HG02623 (cell line): ENCODE results near the gene STAB1.

Experiments used
- ATAC-seq: cut with Tn5 transposase; IDR thresholded peaks from one replicate; pipeline ENCODE4 v1.9.1; 2021; ENCODE audit warnings: moderate library complexity; ENCODE audit not compliant: unreplicated experiment

Gene STAB1

DNA sequence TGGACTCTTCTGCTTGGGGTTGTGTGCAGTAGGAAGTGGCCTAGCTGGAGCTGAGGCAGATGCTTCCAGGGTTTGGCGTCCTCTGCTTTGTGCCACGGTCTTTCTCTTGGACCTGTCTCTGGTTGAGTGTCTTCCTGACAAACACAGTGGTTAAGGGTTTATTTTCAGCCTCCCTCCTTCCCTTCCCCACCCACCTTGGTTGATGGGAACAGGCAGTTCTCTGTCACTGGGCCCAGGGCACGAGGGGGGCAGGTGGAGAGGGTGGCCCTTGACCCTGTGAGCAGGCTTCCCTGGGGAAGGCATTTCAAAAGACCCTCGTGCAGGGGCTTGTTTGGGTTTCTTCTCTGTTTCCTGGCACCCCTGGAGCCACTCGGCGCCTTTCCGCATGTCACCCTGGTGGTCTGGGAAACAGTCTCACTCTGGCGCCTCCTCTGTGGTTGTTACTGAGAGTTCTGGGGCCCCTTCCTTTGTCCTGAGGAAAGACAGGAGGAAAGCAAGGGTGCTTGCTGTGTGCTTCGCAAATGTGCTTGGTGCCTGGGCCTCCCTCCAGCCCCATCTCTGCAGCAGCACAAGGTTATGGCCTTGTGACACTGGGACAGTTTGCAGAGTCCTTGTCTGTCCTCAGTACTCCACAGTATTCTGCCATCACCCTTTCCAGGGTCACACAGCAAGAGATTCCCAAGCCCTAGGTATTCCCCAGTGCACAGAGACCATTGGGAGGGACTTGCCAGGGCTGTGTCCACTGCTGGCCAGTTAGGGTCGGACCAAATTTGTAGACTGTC lies 10.3 kb upstream of the STAB1 start:
- ATAC-seq = no peak

GRCh38 chr3:52487050-52487787 lies 7.9 kb upstream of the STAB1 start:
- ATAC-seq = no peak

- ATAC-seq = no peak
These were observed 7.1 kb upstream of the STAB1 start for GRCh38 chr3:52487788-52488691.

- ATAC-seq = no peak
These were observed 6.4 kb upstream of the STAB1 start for GRCh38 chr3:52488746-52489145.

- ATAC-seq = no peak
These were observed 5.7 kb upstream of the STAB1 start for GRCh38 chr3:52489453-52489852.

DNA sequence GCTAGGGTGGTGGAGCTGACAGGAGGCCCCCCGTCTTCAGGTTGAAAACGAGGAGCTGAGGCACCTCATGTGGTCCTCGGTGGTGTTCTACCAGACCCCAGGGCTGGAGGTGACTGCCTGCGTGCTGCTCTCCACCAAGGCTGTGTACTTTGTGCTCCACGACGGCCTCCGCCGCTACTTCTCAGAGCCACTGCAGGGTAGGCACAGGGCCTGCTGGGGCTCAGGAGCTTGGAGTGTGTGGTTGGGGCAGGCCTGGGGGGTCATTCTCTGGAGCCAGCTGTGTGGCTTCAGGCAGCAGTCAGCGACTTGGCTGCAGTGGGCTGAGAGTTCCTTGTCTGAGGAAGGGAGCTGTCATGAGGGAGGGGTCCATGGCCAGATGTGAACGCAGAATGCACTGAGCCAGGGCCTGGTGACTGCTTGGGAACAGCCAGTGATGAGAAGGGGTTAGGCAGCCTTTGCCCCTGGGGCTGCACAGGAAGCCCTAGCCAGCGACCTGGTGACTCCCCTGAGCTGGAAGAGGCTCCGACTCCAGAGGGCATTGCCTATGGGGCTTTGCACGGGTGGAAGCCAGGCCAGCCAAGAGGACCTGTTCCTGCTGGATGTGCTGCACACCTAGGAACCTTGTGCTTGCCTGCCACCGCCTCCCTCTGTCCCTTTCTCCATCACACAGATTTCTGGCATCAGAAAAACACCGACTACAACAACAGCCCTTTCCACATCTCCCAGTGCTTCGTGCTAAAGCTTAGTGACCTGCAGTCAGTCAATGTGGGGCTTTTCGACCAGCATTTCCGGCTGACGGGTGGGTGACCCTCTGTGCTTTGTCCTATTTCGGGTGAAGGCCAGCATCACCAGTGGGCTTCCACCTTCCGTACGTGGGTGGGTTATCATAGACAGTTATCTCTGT lies 4.9 kb upstream of the STAB1 start:
- ATAC-seq = no peak

DNA sequence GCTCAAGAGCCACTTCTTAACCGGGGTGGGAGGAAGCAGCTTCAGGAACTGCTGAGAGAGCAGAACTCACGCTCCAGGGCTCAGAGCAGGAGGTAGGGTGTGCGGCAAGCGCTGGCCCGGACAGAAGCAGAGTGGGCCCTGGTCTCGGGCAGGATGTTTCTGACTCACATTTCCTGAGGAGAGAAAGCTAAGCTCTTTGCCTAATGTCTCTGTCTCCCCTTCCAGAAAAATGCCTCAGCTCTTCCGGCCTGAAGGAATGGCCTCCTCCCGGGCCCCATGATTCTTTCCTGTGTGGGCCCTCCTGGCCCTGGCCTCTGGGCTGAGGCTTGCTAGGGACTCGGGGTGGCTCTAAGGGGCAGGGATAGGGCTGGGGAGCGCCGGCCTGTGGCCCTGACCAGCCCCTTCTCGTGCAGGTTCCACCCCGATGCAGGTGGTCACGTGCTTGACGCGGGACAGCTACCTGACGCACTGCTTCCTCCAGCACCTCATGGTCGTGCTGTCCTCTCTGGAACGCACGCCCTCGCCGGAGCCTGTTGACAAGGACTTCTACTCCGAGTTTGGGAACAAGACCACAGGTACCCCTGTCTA lies 4.1 kb upstream of the STAB1 start:
- ATAC-seq = no peak

GRCh38 chr3:52492059-52492458 lies 3.1 kb upstream of the STAB1 start:
- ATAC-seq = no peak

DNA sequence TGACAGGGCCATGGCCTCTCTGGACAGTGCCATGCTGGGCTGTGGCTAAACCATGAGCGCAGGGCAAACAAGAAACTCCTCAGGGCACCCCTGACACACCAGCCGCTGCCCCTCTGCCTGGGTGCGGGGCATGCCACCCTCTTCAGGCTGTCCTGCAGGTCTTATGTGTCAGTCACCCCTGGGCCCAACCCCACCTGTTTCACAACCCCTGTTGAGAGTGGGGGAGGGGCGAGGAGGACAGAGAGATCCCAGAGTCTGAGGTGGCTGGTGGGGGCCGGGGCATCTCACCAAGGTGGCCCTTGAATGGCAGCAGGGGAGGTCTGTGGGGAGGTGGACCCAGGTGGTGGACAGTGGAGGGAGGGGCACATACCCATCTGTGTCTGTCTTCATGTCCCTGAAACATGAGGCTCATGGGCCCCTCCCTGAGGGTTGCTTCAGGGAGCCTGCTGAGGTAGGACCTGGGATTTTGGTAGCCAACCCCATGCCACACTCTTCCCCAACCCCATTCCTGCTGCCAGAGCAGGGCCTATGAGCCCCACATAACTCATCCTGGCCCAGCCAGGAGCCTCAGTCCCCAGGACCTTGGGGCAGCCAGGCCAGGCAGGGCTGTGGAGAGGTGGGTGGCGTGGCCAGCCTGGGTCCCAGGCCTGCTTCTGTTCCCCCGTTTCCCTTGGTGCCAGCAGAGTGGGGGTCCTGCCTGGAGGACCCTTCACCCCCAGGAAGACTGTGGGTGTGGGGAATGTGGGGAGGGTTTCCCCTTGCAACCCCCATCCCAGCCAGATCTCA lies 1.7 kb upstream of the STAB1 start:
- ATAC-seq = no peak

DNA sequence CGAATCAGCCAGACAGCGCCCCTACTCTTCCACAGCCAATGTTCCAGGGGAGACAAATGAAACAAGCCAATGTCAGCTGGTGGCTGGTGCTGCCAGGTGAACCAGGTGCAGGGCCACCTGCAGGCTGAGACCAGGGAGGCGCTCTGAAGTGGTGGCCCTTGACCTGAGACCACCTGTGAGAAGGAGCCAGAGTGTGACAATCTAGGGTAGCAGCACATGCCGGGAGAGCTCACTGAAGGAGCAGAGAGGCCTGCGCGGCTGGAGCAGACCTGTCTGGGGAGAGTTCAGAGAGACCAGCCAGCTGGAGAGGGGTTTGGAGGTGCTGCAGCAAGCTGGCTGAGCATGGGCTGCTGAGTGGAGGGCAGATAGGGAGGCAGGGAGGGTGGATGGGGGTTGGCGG lies 693 bp upstream of the STAB1 start:
- no peak for ATAC-seq

- ATAC-seq = no peak
These were observed 852 bp downstream of the STAB1 start for GRCh38 chr3:52495777-52496602.

DNA sequence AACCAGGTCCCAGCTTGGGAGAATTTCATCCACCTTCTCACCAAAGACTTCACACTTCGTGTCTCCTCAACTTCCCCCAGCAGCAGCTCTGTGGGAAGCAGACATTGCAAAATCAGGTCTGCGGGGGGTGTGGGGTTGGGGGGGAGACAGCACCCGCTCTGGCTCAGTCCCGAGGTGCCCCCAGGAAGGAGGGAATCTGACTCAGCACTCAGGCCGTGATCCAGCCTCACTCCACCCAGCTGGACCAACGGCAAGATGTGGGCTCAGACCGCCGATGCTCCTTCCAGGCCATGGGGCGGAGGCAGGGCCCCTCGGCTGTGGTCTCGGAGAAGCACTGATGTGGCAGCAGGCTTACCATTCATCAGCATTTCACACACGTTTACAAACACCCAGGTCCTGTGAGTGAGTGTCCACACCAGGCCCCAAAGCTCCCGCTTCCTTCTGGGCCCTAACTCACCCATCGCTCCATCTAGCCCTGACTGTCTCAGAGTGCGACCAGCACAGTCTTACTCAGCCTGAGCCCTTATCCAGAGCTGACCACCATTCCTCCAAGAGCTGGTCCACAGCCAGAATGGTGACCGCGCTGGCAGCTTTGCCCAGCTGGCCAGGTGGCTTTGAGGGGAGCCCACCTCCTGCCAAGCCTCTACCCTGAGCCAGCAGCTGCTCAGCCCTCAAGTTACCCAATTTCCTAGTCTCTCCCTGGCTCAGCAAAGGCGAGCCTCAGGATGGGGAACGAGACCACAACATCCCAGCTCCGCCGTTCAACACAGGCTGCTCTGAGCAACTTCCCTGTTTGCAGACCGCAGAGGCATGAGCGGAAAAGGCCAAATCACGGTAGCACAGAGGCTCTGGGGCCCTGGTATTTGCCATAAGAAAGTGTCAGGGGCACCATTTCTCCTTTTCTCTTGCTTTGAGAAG lies 3.3 kb downstream of the STAB1 start:
- ATAC-seq = no peak

- no peak for ATAC-seq
These were observed 5.9 kb downstream of the STAB1 start for GRCh38 chr3:52501046-52501445.

- no peak for ATAC-seq
These were observed 6.9 kb downstream of the STAB1 start for GRCh38 chr3:52502001-52502400.

DNA sequence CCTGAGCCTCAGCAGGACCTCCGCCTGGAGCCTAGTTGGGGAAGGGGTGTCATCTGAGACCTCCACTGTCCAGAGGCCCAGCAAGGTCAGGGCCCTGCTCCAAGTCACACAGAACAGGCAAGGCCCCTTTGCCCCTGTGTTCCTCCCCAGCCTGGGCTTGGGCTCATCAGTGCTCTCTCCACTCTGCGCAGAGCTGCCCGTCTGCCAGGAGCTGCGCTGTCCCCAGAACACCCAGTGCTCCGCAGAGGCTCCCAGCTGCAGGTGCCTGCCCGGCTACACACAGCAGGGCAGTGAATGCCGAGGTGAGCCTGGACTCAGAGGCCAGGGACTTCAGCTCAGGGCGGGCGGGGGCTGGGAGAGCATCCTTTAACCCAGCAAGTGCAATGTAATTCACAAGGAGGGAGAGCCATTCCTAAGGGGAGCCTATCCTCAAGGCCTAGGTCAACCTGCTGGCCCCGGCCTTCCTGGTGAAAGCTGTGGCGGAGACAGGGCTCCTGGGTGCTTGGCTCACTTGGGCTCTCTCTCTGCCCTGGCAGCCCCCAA lies 7.7 kb downstream of the STAB1 start:
- no peak for ATAC-seq

GRCh38 chr3:52503788-52504424 lies 8.8 kb downstream of the STAB1 start:
- no peak for ATAC-seq

DNA sequence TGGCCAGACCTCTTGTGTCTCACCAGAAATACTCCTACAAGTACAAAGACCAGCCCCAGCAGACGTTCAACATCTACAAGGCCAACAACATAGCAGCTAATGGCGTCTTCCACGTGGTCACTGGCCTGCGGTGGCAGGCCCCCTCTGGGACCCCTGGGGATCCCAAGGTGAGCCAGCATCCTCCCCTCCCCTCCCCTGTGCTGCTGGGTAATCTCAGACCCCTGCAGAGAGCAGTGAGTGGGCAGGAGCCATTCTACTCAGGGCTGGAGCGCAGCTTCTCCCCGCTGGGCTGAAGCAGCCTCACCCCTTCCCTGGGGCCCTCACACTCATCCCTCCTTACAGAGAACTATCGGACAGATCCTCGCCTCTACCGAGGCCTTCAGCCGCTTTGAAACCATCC lies 9.8 kb downstream of the STAB1 start:
- no peak for ATAC-seq
